Measurements from ENCODE around the gene LRRIQ4.

LRRIQ4 gene

DNA sequence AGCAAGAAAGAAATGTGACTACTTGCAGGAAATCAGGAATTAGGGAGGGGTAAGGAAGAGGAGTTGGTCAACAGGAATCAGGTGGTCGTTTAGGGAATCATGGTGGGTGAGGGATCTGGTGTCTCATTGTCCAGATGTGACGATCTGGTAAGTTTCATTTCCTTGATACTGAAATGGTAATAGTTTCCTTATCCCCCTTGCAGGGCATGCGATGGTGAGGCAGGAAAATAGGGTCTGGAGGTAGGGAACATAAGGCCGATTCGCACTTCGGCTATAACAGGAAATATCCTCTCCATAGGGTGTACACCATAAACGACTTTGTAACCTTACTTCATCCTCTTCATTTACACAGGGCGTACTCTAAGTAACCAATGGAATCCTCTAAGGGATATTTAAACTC is 608 bp downstream of the LRRIQ4 start:
- Histone ChIP-seq H3K27ac (ENCODE audit: low read depth, low read length) (no peak overlapping the region), H3K4me3 (ENCODE audit: low read length) (peak overlapping the region; percentile 52), H3K9ac (ENCODE audit: low read depth, low read length) (no peak overlapping the region), H3K27me3 (ENCODE audit: insufficient read depth, low read length) (peaks cover 17% of the 10 kb centered on the region; the same call in 1 of the 2 replicates), H3K36me3 (ENCODE audit: insufficient read depth, low read length) (no peaks in the 10 kb centered on the region), H3K9me3 (ENCODE audit: insufficient read depth, low read depth, low read length) (peaks cover 9% of the 10 kb centered on the region; the same call in 1 of the 2 replicates), H3K4me1 (ENCODE audit: insufficient read depth, low read length) (peaks cover 16% of the 10 kb centered on the region)
- 76% methylated on average over 8 of the region's 8 CpGs for WGBS

DNA sequence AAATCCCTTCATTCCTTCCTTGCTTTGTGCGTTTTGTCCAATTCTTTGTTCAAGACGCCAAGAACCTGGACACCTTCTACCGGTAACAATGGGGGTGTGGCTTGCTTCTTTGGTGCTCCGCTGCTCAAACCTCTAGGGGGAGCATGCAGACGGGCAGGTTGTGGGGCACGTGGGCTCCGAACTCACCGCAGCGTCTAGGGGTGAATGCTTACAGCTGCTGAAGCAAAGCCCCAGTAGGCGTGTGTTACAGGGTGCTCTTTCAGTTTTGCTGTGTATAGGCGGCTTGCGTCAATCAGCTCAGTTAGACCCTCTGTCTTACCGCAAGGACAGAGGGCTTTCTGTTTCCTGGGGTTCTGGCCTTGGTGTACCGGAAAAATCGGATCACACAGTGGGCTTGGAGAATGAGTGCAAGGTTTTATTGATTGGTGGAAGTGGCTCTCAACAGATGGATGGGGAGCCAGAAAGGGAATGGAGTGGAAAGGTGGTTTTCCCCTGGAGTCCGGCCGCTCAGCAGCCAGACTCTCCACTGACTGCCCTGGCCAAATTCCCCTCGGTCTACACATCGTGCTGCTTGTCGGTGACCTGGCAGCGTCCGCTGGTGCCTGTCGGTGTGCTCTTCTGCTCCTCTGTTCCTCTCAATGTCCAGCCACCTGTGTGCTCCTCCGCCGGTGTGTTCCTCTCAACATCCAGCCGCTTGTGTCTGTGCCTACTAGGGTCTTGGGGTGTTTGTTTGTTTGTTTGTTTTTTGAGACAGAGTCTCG is 1.3 kb downstream of the LRRIQ4 start:
- H3K9ac ChIP-seq (ENCODE audit: low read depth, low read length): no peak overlapping the region
- peaks cover 9% of the 10 kb centered on the region; the same call in 1 of the 2 replicates for H3K9me3 ChIP-seq (ENCODE audit: insufficient read depth, low read depth, low read length)
- H3K27ac ChIP-seq (ENCODE audit: low read depth, low read length): no peak overlapping the region
- H3K4me3 ChIP-seq (ENCODE audit: low read length): 0 out of 2 replicates have a peak overlapping the region, but pooled peaks have one; percentile 52
- no peaks in the 10 kb centered on the region for H3K36me3 ChIP-seq (ENCODE audit: insufficient read depth, low read length)
- H3K4me1 ChIP-seq (ENCODE audit: insufficient read depth, low read length): peaks cover 16% of the 10 kb centered on the region
- peaks cover 17% of the 10 kb centered on the region; the same call in 1 of the 2 replicates for H3K27me3 ChIP-seq (ENCODE audit: insufficient read depth, low read length)
- WGBS: 82% methylated on average over 27 of the region's 27 CpGs

DNA sequence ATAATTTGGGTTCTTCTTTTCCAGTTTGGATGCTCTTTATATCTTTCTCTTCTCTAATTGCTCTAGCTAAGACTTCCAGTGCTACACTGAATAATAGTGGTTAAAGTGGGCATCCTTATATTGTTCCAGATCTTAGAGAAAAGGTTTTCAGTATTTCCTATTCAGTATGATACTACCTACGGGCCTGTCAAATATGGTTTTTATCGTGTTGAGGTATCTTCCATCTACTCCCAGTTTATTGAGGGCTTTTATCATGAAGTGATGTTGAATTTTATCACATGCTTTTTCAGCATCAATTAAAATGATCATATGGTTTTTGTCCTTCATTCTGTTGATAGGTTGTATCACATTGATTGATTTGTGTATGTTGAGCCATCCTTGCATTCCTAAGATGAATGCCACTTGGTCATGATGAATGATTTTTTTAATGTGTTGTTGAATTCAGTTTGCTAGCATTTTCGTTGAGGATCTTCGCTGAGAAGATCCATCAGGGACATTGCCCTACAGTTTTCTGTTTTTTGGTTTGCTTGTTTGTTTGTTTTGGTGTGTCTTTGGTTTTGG is 3.0 kb downstream of the LRRIQ4 start:
- Histone ChIP-seq H3K9ac (ENCODE audit: low read depth, low read length) (no peak overlapping the region), H3K4me3 (ENCODE audit: low read length) (no peak overlapping the region), H3K27me3 (ENCODE audit: insufficient read depth, low read length) (peaks cover 17% of the 10 kb centered on the region; the same call in 1 of the 2 replicates), H3K36me3 (ENCODE audit: insufficient read depth, low read length) (no peaks in the 10 kb centered on the region), H3K9me3 (ENCODE audit: insufficient read depth, low read depth, low read length) (peaks cover 9% of the 10 kb centered on the region; the same call in 1 of the 2 replicates), H3K27ac (ENCODE audit: low read depth, low read length) (no peak overlapping the region), H3K4me1 (ENCODE audit: insufficient read depth, low read length) (peaks cover 16% of the 10 kb centered on the region)
- 97% methylated on average over 4 of the region's 4 CpGs for WGBS

DNA sequence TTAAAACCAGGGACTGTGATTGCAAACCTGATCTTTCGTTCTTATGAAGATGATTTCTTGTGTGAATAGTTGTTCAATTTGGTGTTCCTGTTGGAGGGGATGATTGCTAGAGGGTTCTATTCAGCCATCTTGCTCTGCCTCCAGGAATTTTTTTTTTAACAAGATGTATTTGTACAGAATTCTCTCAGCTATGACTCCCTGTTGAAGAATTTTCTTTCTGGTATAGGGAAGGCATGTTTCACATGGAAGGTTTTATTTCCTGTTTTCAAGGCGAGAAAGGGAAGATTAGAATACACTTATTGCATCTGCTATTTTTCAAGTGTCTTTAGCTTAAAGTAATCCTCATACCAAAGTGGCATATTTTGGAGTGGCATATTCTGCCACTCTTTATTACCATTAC is 5.6 kb downstream of the LRRIQ4 start:
- no peak overlapping the region for H3K4me3 ChIP-seq (ENCODE audit: low read length)
- peaks cover 3% of the 10 kb centered on the region; the same call in 1 of the 2 replicates for H3K4me1 ChIP-seq (ENCODE audit: insufficient read depth, low read length)
- peaks cover 9% of the 10 kb centered on the region; the same call in 1 of the 2 replicates for H3K9me3 ChIP-seq (ENCODE audit: insufficient read depth, low read depth, low read length)
- H3K27me3 ChIP-seq (ENCODE audit: insufficient read depth, low read length): peaks cover 6% of the 10 kb centered on the region; the same call in 1 of the 2 replicates
- 97% methylated on average over 1 of the region's 2 CpGs for WGBS
- no peaks in the 10 kb centered on the region for H3K36me3 ChIP-seq (ENCODE audit: insufficient read depth, low read length)
- no peak overlapping the region for H3K27ac ChIP-seq (ENCODE audit: low read depth, low read length)
- no peak overlapping the region for H3K9ac ChIP-seq (ENCODE audit: low read depth, low read length)

DNA sequence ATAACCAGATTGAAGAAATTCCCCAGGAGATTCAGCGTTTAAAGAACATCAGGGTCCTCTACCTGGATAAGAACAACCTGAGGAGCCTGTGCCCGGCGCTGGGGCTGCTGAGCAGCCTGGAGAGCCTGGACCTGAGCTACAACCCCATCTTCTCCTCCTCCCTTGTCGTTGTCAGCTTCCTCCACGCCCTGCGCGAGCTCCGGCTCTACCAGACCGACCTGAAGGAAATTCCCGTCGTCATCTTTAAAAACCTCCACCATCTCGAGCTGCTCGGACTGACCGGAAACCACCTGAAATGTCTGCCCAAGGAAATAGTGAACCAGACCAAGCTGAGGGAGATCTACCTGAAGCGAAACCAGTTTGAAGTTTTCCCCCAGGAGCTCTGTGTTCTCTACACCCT is 9.4 kb downstream of the LRRIQ4 start:
- no peak overlapping the region for H3K4me3 ChIP-seq (ENCODE audit: low read length)
- H3K9me3 ChIP-seq (ENCODE audit: insufficient read depth, low read depth, low read length): no peaks in the 10 kb centered on the region
- no peaks in the 10 kb centered on the region for H3K4me1 ChIP-seq (ENCODE audit: insufficient read depth, low read length)
- WGBS: 95% methylated on average over 15 of the region's 15 CpGs
- H3K9ac ChIP-seq (ENCODE audit: low read depth, low read length): no peak overlapping the region
- no peak overlapping the region for H3K27ac ChIP-seq (ENCODE audit: low read depth, low read length)
- H3K36me3 ChIP-seq (ENCODE audit: insufficient read depth, low read length): no peaks in the 10 kb centered on the region
- no peaks in the 10 kb centered on the region for H3K27me3 ChIP-seq (ENCODE audit: insufficient read depth, low read length)

DNA sequence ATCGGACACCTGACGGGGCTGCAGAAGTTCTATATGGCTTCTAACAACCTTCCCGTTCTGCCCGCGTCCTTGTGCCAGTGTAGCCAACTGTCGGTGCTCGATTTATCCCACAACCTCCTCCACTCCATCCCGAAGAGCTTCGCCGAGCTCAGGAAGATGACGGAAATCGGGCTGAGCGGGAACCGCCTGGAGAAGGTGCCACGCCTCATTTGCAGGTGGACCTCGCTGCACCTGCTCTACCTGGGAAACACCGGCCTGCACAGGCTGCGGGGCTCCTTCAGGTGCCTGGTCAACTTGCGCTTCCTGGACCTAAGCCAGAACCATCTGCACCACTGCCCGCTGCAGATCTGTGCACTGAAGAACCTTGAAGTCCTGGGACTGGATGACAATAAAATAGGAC is 9.9 kb downstream of the LRRIQ4 start:
- Histone ChIP-seq H3K9me3 (ENCODE audit: insufficient read depth, low read depth, low read length) (no peaks in the 10 kb centered on the region), H3K4me3 (ENCODE audit: low read length) (no peak overlapping the region), H3K27ac (ENCODE audit: low read depth, low read length) (no peak overlapping the region), H3K9ac (ENCODE audit: low read depth, low read length) (no peak overlapping the region), H3K4me1 (ENCODE audit: insufficient read depth, low read length) (no peaks in the 10 kb centered on the region), H3K27me3 (ENCODE audit: insufficient read depth, low read length) (no peaks in the 10 kb centered on the region), H3K36me3 (ENCODE audit: insufficient read depth, low read length) (no peaks in the 10 kb centered on the region)
- WGBS: 94% methylated on average over 20 of the region's 20 CpGs

DNA sequence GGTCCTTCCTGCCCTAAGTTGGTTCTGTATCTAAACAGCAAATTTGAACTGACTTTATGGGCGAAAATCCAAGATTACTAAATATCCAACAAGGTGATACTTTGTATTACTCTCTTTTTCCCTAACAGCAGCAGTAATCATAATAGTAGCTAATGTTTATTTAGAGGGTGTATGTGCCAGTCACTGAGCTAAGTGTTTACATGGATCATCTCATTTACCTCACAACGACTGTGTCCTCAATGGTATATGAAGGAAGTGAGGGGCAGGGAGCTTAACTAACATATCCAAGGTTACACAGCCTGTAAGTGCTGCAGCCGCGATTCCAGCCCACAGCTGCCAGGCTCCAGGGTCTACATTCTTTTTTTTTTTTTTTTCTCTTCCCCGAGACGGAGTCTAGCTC is 10.3 kb downstream of the LRRIQ4 start:
- WGBS: 93% methylated on average over 5 of the region's 6 CpGs
- Histone ChIP-seq H3K4me1 (ENCODE audit: insufficient read depth, low read length) (no peaks in the 10 kb centered on the region), H3K4me3 (ENCODE audit: low read length) (no peak overlapping the region), H3K9me3 (ENCODE audit: insufficient read depth, low read depth, low read length) (no peaks in the 10 kb centered on the region), H3K36me3 (ENCODE audit: insufficient read depth, low read length) (no peaks in the 10 kb centered on the region), H3K27me3 (ENCODE audit: insufficient read depth, low read length) (no peaks in the 10 kb centered on the region), H3K27ac (ENCODE audit: low read depth, low read length) (no peak overlapping the region), H3K9ac (ENCODE audit: low read depth, low read length) (no peak overlapping the region)

DNA sequence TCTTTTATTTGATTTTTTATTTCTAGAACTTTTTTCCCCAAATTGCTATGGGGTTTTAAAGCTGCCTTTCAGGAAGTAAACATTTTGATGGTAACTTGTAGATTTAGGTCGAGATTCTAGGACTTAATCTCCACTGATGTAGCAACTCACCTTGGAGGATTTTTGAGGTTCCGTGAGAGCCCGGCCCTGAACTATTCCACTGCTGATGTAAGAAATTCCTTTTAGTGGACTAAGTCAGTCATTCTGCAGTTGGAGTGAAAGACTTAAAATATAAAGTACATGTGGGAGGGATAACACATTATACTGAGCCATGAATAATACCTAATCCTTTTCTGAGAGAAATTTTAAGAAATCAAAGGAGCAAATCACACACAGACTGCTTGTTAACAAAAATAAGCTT is 12.6 kb downstream of the LRRIQ4 start:
- no peak overlapping the region for H3K9ac ChIP-seq (ENCODE audit: low read depth, low read length)
- H3K36me3 ChIP-seq (ENCODE audit: insufficient read depth, low read length): no peaks in the 10 kb centered on the region
- H3K4me3 ChIP-seq (ENCODE audit: low read length): no peak overlapping the region
- WGBS: 94% methylated on average over 3 of the region's 3 CpGs
- no peaks in the 10 kb centered on the region for H3K9me3 ChIP-seq (ENCODE audit: insufficient read depth, low read depth, low read length)
- no peak overlapping the region for H3K27ac ChIP-seq (ENCODE audit: low read depth, low read length)
- H3K4me1 ChIP-seq (ENCODE audit: insufficient read depth, low read length): no peaks in the 10 kb centered on the region
- H3K27me3 ChIP-seq (ENCODE audit: insufficient read depth, low read length): no peaks in the 10 kb centered on the region

DNA sequence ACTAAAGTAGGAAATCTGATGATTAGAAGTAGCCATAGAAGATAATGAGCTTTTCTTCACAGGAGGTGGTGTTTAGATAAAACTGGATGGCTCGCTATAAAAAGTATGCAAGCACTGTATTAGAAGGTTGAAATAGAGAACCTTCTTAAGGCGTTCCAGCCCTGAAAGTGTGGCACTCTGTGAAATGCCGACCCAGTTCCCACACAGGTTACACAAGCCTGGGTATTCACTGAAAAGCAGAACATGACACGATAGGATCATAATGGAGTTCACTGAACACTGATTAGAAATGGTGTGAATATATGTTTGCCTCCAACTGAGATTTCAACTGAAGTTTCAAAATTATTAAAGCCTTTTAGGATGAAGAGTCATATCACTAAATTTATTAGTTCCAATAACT is 15.0 kb downstream of the LRRIQ4 start:
- H3K27ac ChIP-seq (ENCODE audit: low read depth, low read length): no peak overlapping the region
- WGBS: 85% methylated on average over 4 of the region's 4 CpGs
- no peaks in the 10 kb centered on the region for H3K4me1 ChIP-seq (ENCODE audit: insufficient read depth, low read length)
- H3K9me3 ChIP-seq (ENCODE audit: insufficient read depth, low read depth, low read length): no peaks in the 10 kb centered on the region
- H3K36me3 ChIP-seq (ENCODE audit: insufficient read depth, low read length): no peaks in the 10 kb centered on the region
- no peak overlapping the region for H3K4me3 ChIP-seq (ENCODE audit: low read length)
- H3K9ac ChIP-seq (ENCODE audit: low read depth, low read length): no peak overlapping the region
- H3K27me3 ChIP-seq (ENCODE audit: insufficient read depth, low read length): no peaks in the 10 kb centered on the region

DNA sequence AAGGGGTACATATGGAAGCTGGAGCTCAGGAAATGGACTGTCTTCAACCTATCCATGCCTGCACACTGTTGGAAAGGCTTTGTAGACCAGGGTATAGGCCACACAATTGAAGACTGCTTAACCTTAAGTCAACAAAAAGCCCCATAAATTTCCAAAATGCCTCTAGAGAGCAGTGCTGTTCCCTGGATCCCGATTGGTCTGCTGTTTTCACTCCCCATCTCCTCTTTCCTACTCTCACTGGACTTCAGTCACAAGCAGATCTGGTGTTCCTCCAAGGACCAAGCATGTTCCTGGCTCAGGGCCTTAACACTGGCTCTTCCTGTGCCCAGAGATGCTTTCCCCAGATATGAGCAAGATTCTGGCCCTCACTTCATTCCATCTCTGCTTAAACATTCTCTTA is 22.9 kb downstream of the LRRIQ4 start:
- Histone ChIP-seq H3K27me3 (ENCODE audit: insufficient read depth, low read length) (no peaks in the 10 kb centered on the region), H3K4me3 (ENCODE audit: low read length) (no peak overlapping the region), H3K27ac (ENCODE audit: low read depth, low read length) (no peak overlapping the region), H3K4me1 (ENCODE audit: insufficient read depth, low read length) (no peaks in the 10 kb centered on the region), H3K9ac (ENCODE audit: low read depth, low read length) (no peak overlapping the region), H3K36me3 (ENCODE audit: insufficient read depth, low read length) (no peaks in the 10 kb centered on the region), H3K9me3 (ENCODE audit: insufficient read depth, low read depth, low read length) (no peaks in the 10 kb centered on the region)
- 94% methylated on average over 1 of the region's 1 CpG for WGBS

DNA sequence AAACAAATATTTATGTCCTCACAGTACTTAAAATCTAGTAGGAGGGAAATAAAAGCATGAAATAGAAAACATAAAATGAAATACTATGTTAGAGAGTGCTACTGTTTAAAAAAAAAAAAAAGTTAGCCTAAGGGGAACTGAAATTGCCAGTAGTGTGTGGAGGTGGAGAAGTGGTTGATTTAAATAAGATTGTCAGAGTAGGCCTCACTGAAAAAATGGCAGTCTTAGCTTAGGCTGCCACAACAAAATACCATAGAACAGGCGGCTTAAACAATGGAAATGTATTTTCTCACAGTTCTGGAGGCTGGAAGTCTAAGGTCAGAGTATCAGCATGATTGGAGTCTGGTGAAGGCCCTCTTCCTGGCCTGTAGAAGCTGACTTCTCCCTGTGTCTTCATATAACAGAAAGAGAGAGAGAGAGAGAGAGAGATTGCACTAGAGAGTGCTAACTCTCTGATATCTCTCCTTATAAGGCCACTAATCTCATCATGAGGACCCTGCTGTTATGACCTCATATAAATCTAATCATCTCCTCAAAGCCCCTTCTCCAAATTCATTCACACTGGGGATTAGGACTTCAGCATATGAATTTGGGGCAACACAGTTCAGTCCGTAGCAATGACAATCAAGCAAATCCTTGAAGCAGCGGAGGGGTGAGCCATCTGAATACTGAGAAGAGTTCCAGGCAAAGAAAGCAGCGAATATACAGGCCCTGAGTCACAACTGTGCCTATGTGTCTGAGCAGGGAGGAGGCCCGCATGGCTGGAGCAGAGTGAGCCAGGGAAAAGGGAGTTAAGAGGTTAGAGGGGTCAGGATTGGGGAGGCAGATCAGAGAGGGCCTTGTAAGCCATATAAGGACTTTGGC is 23.6 kb downstream of the LRRIQ4 start:
- no peak overlapping the region for H3K4me3 ChIP-seq (ENCODE audit: low read length)
- H3K36me3 ChIP-seq (ENCODE audit: insufficient read depth, low read length): no peaks in the 10 kb centered on the region
- no peaks in the 10 kb centered on the region for H3K27me3 ChIP-seq (ENCODE audit: insufficient read depth, low read length)
- peak overlapping the region; percentile 11; the same call in 1 of the 2 replicates for H3K9ac ChIP-seq (ENCODE audit: low read depth, low read length)
- no peaks in the 10 kb centered on the region for H3K9me3 ChIP-seq (ENCODE audit: insufficient read depth, low read depth, low read length)
- no peaks in the 10 kb centered on the region for H3K4me1 ChIP-seq (ENCODE audit: insufficient read depth, low read length)
- H3K27ac ChIP-seq (ENCODE audit: low read depth, low read length): no peak overlapping the region
- WGBS: 67% methylated on average over 5 of the region's 5 CpGs
